ENCODE measurements around the gene BST2.
A peak's percentile ranks its signal among the peaks of the same experiment; 100 is the strongest.

Gene BST2

GRCh38 chr19:17394891-17395415 is 10.5 kb downstream of the BST2 start:
- H3K9ac ChIP-seq (ENCODE audit: insufficient read length), result no peak overlapping the region
- H3K27ac ChIP-seq, result no peak overlapping the region
- no peak overlapping the region for H3K4me3 ChIP-seq
- TF ChIP-seq EZH2 (IDR thresholded peaks at IDR 0.05), result no peak
- TF ChIP-seq POLR2AphosphoS5 (IDR thresholded peaks at IDR 0.05; ENCODE audit: borderline replicate concordance, low read depth, low read length), result no peak
- TF ChIP-seq FOXP2 (optimal IDR thresholded peaks at IDR 0.05; ENCODE audit: control extremely low read depth, extremely low read length, insufficient read depth), result no peak
- H3K9me3 ChIP-seq (ENCODE audit: low read depth, low read length), result no peaks in the 10 kb centered on the region
- no peak for DNase-seq (ENCODE audit: low read depth, low spot score)
- H3K36me3 ChIP-seq (ENCODE audit: insufficient read depth, low read length), result no peaks in the 10 kb centered on the region

- no peak within 1 kb of the TSS for H3K9ac ChIP-seq (ENCODE audit: insufficient read length)
- no peak for TF ChIP-seq EZH2 (IDR thresholded peaks at IDR 0.05)
- no peak within 1 kb of the TSS for H3K27ac ChIP-seq
- no peaks in the 10 kb centered on the region for H3K36me3 ChIP-seq (ENCODE audit: insufficient read depth, low read length)
- no peaks in the 10 kb centered on the region for H3K9me3 ChIP-seq (ENCODE audit: low read depth, low read length)
- no peak within 1 kb of the TSS for H3K4me3 ChIP-seq
- no peak for DNase-seq (ENCODE audit: low read depth, low spot score)
Measured at GRCh38 chr19:17393914-17394313, 11.5 kb downstream of the BST2 start, which contains the start of gene CCDC194. TSS of gene CCDC194 (minus strand) at chr19:17394196. CDS start at chr19:17394158, 38 bp downstream.

DNA sequence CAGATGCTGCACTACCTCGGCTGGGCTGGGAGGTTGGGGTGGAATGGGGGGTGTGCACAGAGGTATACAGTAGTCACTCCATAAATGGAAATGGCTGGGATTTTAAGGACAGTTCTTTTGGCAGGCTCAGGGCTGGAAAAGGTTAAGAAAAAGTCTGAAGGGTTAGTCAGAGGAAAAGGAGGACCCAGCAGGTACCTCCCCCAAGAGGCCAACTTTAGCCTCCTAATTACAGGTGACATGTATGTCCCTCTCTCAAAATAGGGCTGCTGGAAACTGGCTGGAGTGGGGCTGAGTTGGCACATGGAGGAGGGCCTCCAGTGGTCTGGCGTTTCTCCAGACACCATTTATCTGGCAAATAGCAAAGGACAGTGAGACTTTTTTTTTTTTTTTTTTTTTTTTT is 12.4 kb downstream of the BST2 start:
- TF ChIP-seq FOXP2 (optimal IDR thresholded peaks at IDR 0.05; ENCODE audit: control extremely low read depth, extremely low read length, insufficient read depth), result no peak
- no peak for TF ChIP-seq POLR2AphosphoS5 (IDR thresholded peaks at IDR 0.05; ENCODE audit: borderline replicate concordance, low read depth, low read length)
- no peak for TF ChIP-seq EZH2 (IDR thresholded peaks at IDR 0.05)
- Histone ChIP-seq H3K9ac (ENCODE audit: insufficient read length) (no peak overlapping the region), H3K36me3 (ENCODE audit: insufficient read depth, low read length) (no peaks in the 10 kb centered on the region), H3K9me3 (ENCODE audit: low read depth, low read length) (no peaks in the 10 kb centered on the region), H3K4me3 (no peak overlapping the region), H3K27ac (no peak overlapping the region)
- no peak for DNase-seq (ENCODE audit: low read depth, low spot score)

DNA sequence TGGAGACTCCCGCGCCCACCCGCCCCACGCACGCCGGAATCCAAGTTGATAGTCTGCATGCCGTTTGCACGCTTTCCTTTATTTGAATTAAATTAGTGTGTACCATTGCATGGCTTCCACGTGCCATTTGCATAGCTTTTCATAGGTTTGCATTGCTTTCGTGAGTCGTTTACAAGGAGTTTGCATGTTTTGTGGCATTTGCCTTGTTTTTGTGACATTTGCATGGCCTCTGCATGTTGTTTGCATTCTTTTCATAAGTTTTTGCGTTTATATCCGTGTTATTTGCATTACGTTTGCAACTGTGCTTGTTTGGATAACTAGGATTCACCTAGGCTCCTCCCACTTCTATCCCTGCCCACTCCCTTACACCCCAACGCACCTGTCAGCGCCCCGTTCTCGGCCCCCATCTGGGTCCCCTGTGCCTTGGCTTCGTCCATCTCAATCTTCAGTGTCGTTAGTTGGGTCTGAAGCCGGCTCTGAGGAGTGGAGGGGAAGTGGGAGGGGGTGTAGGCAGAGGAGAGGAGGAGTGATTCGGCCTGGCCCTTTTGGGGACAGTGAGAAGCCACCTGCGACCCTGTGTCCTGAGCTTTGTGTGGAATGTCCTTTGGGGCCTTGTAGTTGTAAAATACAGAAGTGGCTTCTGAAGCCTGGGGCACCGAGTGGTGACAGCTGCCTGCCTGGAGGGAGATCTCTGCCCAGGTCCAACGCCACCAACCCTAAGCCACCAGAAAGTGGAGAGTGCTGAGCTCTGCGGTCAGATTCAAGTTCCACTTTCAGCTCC is 13.9 kb downstream of the BST2 start:
- Histone ChIP-seq H3K9me3 (ENCODE audit: low read depth, low read length) (no peaks in the 10 kb centered on the region), H3K9ac (ENCODE audit: insufficient read length) (no peak overlapping the region), H3K4me3 (peak overlapping the region; percentile 84), H3K27ac (no peak overlapping the region), H3K36me3 (ENCODE audit: insufficient read depth, low read length) (no peaks in the 10 kb centered on the region)
- no peak for TF ChIP-seq POLR2AphosphoS5 (IDR thresholded peaks at IDR 0.05; ENCODE audit: borderline replicate concordance, low read depth, low read length)
- DNase-seq (ENCODE audit: low read depth, low spot score), result no peak

DNA sequence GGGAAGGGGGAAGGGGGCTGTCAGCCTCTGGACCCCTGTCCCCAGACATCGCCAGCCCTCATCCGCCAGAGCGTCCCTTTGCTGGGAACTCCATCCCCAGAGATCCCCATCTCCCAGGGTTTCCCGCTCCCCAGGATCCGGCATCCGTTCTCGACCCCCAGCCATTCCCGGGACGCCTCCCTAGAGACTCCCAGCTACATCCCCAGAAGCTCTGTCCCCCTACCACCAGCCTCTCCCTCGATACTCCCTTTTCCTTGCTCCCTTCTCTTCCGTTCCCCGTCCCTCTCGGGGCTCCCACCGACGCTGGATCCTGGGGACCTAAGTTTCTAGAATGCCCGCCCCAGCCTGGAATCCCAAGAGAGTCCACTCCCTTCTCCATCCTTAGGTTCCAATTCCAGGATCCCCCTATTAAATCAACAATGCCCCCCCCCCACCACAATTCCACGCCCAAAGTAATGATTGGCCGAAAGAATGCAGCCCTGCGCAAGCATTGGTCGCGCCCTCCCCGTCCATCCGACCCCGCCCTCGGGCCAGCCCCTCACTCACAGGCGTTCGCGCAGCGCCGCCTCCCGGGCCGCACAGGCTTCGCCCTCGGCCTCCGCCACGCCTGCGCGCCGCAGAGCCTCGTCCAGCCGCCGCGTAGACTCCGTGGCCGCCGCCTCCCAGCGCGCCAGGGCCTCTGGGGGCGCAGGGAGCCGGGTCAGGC is 14.6 kb downstream of the BST2 start:
- DNase-seq (ENCODE audit: low read depth, low spot score), result no peak
- H3K36me3 ChIP-seq (ENCODE audit: insufficient read depth, low read length), result no peaks in the 10 kb centered on the region
- H3K9me3 ChIP-seq (ENCODE audit: low read depth, low read length), result no peaks in the 10 kb centered on the region
- TF ChIP-seq POLR2AphosphoS5 (IDR thresholded peaks at IDR 0.05; ENCODE audit: borderline replicate concordance, low read depth, low read length), result peak; percentile 49; the same call in 1 of the 2 replicates
- TF ChIP-seq FOXP2 (optimal IDR thresholded peaks at IDR 0.05; ENCODE audit: control extremely low read depth, extremely low read length, insufficient read depth), result no peak
- no peak for TF ChIP-seq EZH2 (IDR thresholded peaks at IDR 0.05)
- H3K9ac ChIP-seq (ENCODE audit: insufficient read length), result no peak overlapping the region
- no peak overlapping the region for H3K27ac ChIP-seq
- H3K4me3 ChIP-seq, result peak overlapping the region; percentile 84

DNA sequence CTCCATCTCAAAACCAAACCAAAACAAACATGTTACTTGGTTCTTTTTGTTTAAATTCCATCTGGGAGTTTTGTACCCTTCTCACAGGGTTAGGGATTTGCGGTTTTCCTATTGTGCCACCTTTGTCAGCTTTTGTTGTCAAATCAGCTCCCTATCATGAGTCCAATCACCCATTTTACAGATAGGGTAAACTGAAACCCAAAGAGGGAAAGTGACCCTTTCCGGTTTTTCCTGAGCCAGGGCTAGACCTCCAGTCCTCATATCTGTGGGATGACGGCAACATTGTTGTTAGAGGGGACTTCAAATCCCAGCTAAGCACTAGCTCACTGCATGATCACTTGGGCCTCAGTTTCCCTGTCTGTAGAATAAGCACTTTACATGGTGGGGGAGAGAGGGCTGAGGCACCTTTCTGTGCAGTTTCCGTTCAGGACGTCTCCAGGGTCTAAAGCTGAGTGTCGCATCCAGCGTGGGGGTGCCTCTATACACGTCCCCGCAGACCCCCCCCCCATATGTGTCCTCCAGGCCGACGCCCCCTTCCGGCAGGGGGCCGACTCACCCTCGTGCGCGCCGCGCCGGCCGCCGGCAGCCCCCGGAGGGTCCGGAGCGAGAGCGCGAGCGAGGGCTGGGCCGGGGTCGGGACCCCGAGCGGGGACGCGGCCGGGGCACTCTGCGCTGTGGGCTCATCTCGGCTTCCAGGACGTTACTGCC is 15.3 kb downstream of the BST2 start:
- peak overlapping the region; percentile 84 for H3K4me3 ChIP-seq
- no peak overlapping the region for H3K27ac ChIP-seq
- H3K9me3 ChIP-seq (ENCODE audit: low read depth, low read length), result no peaks in the 10 kb centered on the region
- H3K9ac ChIP-seq (ENCODE audit: insufficient read length), result no peak overlapping the region
- H3K36me3 ChIP-seq (ENCODE audit: insufficient read depth, low read length), result no peaks in the 10 kb centered on the region
- DNase-seq (ENCODE audit: low read depth, low spot score), result no peak
- TF ChIP-seq EZH2 (IDR thresholded peaks at IDR 0.05), result no peak
- TF ChIP-seq FOXP2 (optimal IDR thresholded peaks at IDR 0.05; ENCODE audit: control extremely low read depth, extremely low read length, insufficient read depth), result no peak
- no peak for TF ChIP-seq POLR2AphosphoS5 (IDR thresholded peaks at IDR 0.05; ENCODE audit: borderline replicate concordance, low read depth, low read length)

- no peak for DNase-seq (ENCODE audit: low read depth, low spot score)
- Histone ChIP-seq H3K27ac (no peak overlapping the region), H3K4me3 (no peak overlapping the region), H3K9me3 (ENCODE audit: low read depth, low read length) (no peaks in the 10 kb centered on the region), H3K9ac (ENCODE audit: insufficient read length) (no peak overlapping the region), H3K36me3 (ENCODE audit: insufficient read depth, low read length) (no peaks in the 10 kb centered on the region)
- TF ChIP-seq POLR2AphosphoS5 (IDR thresholded peaks at IDR 0.05; ENCODE audit: borderline replicate concordance, low read depth, low read length), result no peak
- TF ChIP-seq FOXP2 (optimal IDR thresholded peaks at IDR 0.05; ENCODE audit: control extremely low read depth, extremely low read length, insufficient read depth), result no peak
- no peak for TF ChIP-seq EZH2 (IDR thresholded peaks at IDR 0.05)
Measured at GRCh38 chr19:17389288-17389687, 16.1 kb downstream of the BST2 start.

DNA sequence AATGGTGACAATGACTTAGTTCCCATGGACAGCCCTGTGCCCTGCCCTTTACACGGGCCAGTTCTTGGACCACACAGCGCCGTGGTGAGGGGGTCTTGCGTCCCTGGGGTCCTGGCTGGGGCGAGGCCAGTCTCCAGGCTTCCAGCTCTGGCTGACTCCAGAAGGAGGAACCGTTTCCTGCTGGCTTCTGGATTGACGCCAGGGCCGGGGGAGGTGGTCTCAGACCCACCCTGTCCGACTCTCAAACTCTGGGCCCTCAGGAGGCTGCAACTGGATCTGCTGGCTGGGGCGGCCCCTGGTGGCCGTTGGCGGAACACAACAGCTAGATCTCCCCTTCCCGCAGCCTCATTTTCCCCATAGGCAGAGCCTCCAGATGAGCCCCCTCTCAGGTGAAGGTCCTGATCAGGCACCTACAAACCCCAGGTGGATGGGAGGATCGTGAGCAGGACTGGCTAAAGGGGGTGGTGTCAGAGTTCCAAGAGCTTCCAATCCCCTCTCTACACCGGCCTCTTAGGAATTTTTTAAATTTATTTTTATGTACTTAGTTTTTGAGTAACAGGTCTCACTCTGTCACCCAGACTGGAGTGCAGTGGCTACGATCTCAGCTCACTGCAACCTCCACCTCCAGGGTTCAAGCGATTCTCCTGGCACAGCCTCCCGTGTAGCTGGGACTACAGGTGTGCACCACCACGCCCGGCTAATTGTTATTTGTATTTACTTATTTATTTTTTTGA is 19.4 kb downstream of the BST2 start:
- no peak for TF ChIP-seq EZH2 (IDR thresholded peaks at IDR 0.05)
- TF ChIP-seq POLR2AphosphoS5 (IDR thresholded peaks at IDR 0.05; ENCODE audit: borderline replicate concordance, low read depth, low read length), result no peak
- no peak for TF ChIP-seq FOXP2 (optimal IDR thresholded peaks at IDR 0.05; ENCODE audit: control extremely low read depth, extremely low read length, insufficient read depth)
- H3K27ac ChIP-seq, result no peak overlapping the region
- H3K9ac ChIP-seq (ENCODE audit: insufficient read length), result no peak overlapping the region
- H3K36me3 ChIP-seq (ENCODE audit: insufficient read depth, low read length), result no peaks in the 10 kb centered on the region
- no peaks in the 10 kb centered on the region for H3K9me3 ChIP-seq (ENCODE audit: low read depth, low read length)
- no peak overlapping the region for H3K4me3 ChIP-seq
- DNase-seq (ENCODE audit: low read depth, low spot score), result no peak
